Neuronal stem cell (in vitro differentiated cells): Measurements from ENCODE around the gene PLXNA1.

Experiments
- DNase-seq: peaks from one replicate; pipeline ENCODE4 v3.0.0-alpha.2; 2013; ENCODE audit warnings: low spot score
- H2AFZ ChIP-seq: one replicate; pipeline ENCODE4 v1.6.1; 2013; ENCODE audit warnings: mild to moderate bottlenecking, low read length, inconsistent platforms
- H2AK5ac ChIP-seq: 2 replicates; pipeline ENCODE4 v1.6.1; 2013; ENCODE audit warnings: low read depth, mild to moderate bottlenecking, inconsistent platforms, low read length, moderate library complexity, mixed read lengths
- H2BK120ac ChIP-seq: 2 replicates; pipeline ENCODE4 v1.6.1; 2013; ENCODE audit warnings: low read depth, mild to moderate bottlenecking, inconsistent platforms, low read length, moderate library complexity, mixed read lengths
- H2BK12ac ChIP-seq: one replicate; pipeline ENCODE4 v1.6.1; 2013; ENCODE audit warnings: low read length, inconsistent platforms
- H2BK15ac ChIP-seq: 2 replicates; pipeline ENCODE4 v1.6.1; 2013; ENCODE audit warnings: mild to moderate bottlenecking, low read length, inconsistent platforms, mixed read lengths
- H2BK5ac ChIP-seq: one replicate; pipeline ENCODE4 v1.6.1; 2013; ENCODE audit warnings: inconsistent platforms, mild to moderate bottlenecking, low read length, moderate library complexity
- H3K14ac ChIP-seq: one replicate; pipeline ENCODE4 v1.6.1; 2013; ENCODE audit warnings: low read length, inconsistent platforms
- H3K18ac ChIP-seq: 2 replicates; pipeline ENCODE4 v1.6.1; 2013; ENCODE audit warnings: low read length, inconsistent platforms
- H3K23ac ChIP-seq: 2 replicates; pipeline ENCODE4 v1.6.1; 2013; ENCODE audit warnings: low read depth, mild to moderate bottlenecking, mixed read lengths, low read length, inconsistent platforms; ENCODE audit not compliant: poor library complexity
- H3K27ac ChIP-seq: replicated peaks from 3 replicates; pipeline ENCODE4 v1.5.1; 2013; ENCODE audit warnings: low read length, inconsistent platforms
- H3K27me3 ChIP-seq, 3 experiments: 2 replicates each; pipeline ENCODE4 v1.6.1; 2013; ENCODE audit warnings: low read length in 3 of 3, mild to moderate bottlenecking in 2 of 3, inconsistent platforms in 1 of 3, low read depth in 1 of 3, mixed read lengths in 1 of 3, moderate library complexity in 1 of 3; ENCODE audit not compliant: control insufficient read depth in 3 of 3, insufficient read depth in 3 of 3
- H3K36me3 ChIP-seq, 2 donors: replicated peaks in 1 of 2; 2 replicates each; pipeline ENCODE4 v1.6.1; 2013; ENCODE audit warnings: low read length in 2 of 2; ENCODE audit not compliant: control insufficient read depth in 2 of 2, insufficient read depth in 2 of 2
- H3K4ac ChIP-seq: 2 replicates; pipeline ENCODE4 v1.6.1; 2013; ENCODE audit warnings: inconsistent platforms, mild to moderate bottlenecking, low read length, moderate library complexity
- H3K4me1 ChIP-seq, 2 donors: 1 replicate in 1 of 2; 2 replicates in 1 of 2; pipeline ENCODE4 v1.6.1; 2013; ENCODE audit warnings: low read length in 2 of 2, low read depth in 1 of 2; ENCODE audit not compliant: control insufficient read depth in 2 of 2, insufficient read depth in 1 of 2
- H3K4me2 ChIP-seq: one replicate; pipeline ENCODE4 v1.6.1; 2013; ENCODE audit warnings: mild to moderate bottlenecking, low read length, inconsistent platforms; ENCODE audit not compliant: insufficient read depth, poor library complexity, severe bottlenecking
- H3K4me3 ChIP-seq, 2 donors: 2 replicates each; pipeline ENCODE4 v1.5.1; 2013; ENCODE audit warnings: low read length in 2 of 2, mild to moderate bottlenecking in 2 of 2, inconsistent platforms in 1 of 2, moderate library complexity in 1 of 2
- H3K79me1 ChIP-seq: one replicate; pipeline ENCODE4 v1.6.1; 2013; ENCODE audit warnings: low read depth, mild to moderate bottlenecking, inconsistent platforms, low read length, moderate library complexity
- H3K9ac ChIP-seq: one replicate; pipeline ENCODE4 v1.6.1; 2013; ENCODE audit warnings: mild to moderate bottlenecking, low read depth, low read length, inconsistent platforms; ENCODE audit not compliant: poor library complexity
- H3K9me3 ChIP-seq, 2 donors: replicated peaks in 1 of 2; 2 replicates each; pipeline versions ENCODE3 to v1.6.1; 2013; ENCODE audit warnings: low read length in 2 of 2, mild to moderate bottlenecking in 2 of 2, inconsistent platforms in 1 of 2, low read depth in 1 of 2, mixed read lengths in 1 of 2, moderate library complexity in 1 of 2; ENCODE audit not compliant: control insufficient read depth in 2 of 2, insufficient read depth in 1 of 2
- H4K8ac ChIP-seq: one replicate; pipeline ENCODE4 v1.6.1; 2013; ENCODE audit warnings: low read depth, mild to moderate bottlenecking, inconsistent platforms, low read length, moderate library complexity
- H4K91ac ChIP-seq: one replicate; pipeline ENCODE4 v1.6.1; 2013; ENCODE audit warnings: low read length, low read depth, mild to moderate bottlenecking, inconsistent platforms; ENCODE audit not compliant: poor library complexity
- WGBS, 2 donors: extraction: QIAGEN DNeasy Blood & Tissue Kit; methylation state at CpG; one replicate each; pipeline ENCODE4 v1.1.7; 2013; ENCODE audit warnings: missing lambda C conversion rate in 2 of 2, mixed read lengths in 1 of 2; ENCODE audit not compliant: insufficient read length in 2 of 2, insufficient replicate concordance in 1 of 2; ENCODE audit errors: extremely low coverage in 2 of 2; 5-methylcytosine and 5-hydroxymethylcytosine counted together

Gene PLXNA1

DNA sequence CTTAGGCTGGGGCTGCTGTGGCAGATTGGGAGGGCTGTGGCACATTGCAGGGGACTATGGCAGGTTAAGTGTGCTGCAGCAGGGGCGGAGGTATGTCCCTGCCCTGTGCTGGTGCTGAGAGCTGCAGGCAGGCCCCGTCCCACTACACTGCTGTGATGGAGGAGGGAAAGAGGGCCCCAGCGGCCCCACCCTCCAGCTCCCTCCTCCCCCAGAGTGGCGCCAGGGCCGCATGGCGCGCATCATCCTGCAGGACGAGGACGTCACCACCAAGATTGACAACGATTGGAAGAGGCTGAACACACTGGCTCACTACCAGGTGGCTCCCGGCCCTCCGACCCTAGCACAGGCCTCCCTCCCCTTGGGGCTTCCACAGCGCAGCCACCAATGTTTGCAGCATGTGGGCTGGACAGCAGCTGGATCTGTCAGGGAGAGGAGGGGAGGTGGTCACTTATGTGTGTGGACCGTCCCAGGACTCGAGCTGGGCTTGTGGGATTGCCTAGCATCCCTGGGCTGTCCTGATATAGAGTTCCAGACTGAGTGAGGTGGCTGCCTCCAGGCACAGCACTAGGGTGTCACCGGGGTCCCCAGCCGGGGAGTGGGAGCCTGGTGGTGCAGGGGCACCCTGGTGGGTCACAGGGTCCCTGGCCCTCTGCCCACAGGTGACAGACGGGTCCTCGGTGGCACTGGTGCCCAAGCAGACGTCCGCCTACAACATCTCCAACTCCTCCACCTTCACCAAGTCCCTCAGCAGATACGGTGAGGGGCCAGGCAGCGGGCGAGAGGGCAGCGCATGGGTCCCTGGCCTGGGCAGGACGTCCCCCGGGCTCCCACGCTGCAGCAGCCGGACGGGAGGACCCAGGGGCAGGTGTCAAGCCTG, 46.1 kb downstream of the PLXNA1 start:
- Histone ChIP-seq H2AFZ (no peak overlapping the region), H3K4me3 (no peak overlapping the region), H3K9me3 (peaks cover 0 to 1% of the 10 kb centered on the region in 2 donors), H2BK5ac (no peak overlapping the region), H3K27me3 (no peaks in the 10 kb centered on the region), H3K4me1 (no peaks in the 10 kb centered on the region), H4K8ac (peak overlapping the region; percentile 43), H3K9ac (peak overlapping the region; percentile 60), H3K4ac (no peak overlapping the region), H3K79me1 (peaks cover 4% of the 10 kb centered on the region), H3K27ac (no peak overlapping the region), H3K18ac (peak overlapping the region; percentile 48), H4K91ac (no peak overlapping the region), H2BK15ac (no peak overlapping the region), H3K14ac (no peak overlapping the region), H3K4me2 (no peak overlapping the region), H2BK120ac (no peak overlapping the region), H3K23ac (peak overlapping the region; percentile 73), H3K36me3 (peaks cover 93 to 99% of the 10 kb centered on the region in 2 donors), H2BK12ac (no peak overlapping the region), H2AK5ac (no peak overlapping the region)
- DNase-seq = no peak
- no CpG with 5 or more reads among the region's 30 CpGs for WGBS, 2 donors

DNA sequence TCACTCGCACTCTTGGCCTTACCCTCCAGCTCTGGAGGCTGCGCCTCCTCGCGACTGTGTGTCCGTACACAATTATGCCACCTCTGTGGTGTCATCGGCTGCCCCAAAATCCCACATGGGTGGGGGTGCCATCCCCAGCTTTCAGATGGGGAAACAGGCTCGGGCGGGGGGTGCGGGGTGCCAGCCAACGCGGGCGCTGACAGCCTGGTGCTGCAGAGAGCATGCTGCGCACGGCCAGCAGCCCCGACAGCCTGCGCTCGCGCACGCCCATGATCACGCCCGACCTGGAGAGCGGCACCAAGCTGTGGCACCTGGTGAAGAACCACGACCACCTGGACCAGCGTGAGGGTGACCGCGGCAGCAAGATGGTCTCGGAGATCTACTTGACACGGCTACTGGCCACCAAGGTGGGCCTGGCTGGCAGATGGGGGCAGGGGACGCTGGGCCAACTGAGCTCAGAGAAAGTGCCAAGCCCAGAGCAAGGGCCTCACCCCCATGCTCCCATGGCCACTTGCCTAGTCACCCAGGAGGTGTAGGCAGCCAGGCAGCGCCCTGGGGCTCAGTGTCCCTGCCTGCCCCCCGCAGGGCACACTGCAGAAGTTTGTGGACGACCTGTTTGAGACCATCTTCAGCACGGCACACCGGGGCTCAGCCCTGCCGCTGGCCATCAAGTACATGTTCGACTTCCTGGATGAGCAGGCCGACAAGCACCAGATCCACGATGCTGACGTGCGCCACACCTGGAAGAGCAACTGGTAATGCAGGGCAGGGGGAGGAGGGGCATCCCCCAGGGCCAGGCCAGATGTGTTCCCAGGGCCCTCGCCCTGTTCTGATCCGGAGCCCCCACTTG, 47.0 kb downstream of the PLXNA1 start:
- Histone ChIP-seq H3K27ac (no peak overlapping the region), H2BK120ac (no peak overlapping the region), H2AK5ac (no peak overlapping the region), H3K36me3 (peaks cover 89 to 98% of the 10 kb centered on the region in 2 donors), H3K79me1 (peaks cover 4% of the 10 kb centered on the region), H2BK15ac (no peak overlapping the region), H3K4ac (no peak overlapping the region), H3K4me2 (no peak overlapping the region), H2AFZ (no peak overlapping the region), H2BK5ac (no peak overlapping the region), H3K14ac (peak overlapping the region; percentile 56), H3K18ac (peak overlapping the region; percentile 48), H3K27me3 (no peaks in the 10 kb centered on the region), H3K4me3 (no peak overlapping the region), H4K8ac (peak overlapping the region; percentile 43), H4K91ac (no peak overlapping the region), H3K23ac (peak overlapping the region; percentile 73), H2BK12ac (no peak overlapping the region), H3K9me3 (peaks cover 0 to 1% of the 10 kb centered on the region in 2 donors), H3K4me1 (no peaks in the 10 kb centered on the region), H3K9ac (peak overlapping the region; percentile 12)
- WGBS, 2 donors = no CpG with 5 or more reads among the region's 42 CpGs
- no peak for DNase-seq

DNA sequence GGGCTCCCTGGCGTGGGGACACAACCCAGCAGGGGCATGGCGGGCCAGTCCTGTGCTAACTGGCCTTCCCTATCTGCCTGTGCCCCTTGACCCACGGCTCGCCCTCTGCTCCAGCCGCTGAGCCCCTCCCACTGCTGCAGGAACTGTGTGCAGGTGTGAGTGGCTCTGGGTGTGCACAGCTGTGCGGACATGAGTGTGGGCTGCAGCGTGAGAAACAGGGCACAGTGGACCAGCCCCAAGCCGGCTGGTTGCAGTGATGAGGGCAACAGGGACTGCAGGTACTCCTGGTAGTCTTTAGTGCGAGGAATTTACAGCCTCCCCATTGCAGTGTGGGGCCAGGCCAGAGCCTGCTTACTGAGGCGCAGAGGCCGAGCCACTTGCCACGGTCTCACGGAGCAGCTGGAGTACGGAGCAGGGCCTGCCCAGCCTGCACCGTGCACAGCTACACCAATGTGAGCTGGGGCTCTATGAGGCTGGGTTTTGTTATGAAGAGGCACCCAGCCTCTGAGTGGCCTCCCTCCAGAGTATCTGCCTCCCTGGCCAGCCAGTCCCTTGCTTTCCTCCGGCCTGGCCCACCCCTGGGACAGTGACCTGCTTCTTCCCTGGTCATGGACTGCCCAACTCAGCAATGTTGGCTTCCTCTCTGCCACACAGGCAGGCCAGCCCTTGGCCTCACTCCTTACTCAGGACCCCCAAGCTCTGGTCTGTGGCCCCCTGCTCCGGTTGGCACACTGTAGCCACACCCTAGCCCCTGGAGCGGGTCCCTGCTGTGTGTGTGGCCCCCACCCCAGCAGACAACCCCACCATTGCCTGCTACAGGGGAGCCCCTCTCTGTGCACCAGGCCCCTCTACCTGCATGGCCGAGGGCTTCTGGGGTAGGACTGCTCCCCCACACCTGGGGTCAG, 47.8 kb downstream of the PLXNA1 start:
- Histone ChIP-seq H3K23ac (peak overlapping the region; percentile 91), H3K14ac (no peak overlapping the region), H4K8ac (no peak overlapping the region), H2AFZ (no peak overlapping the region), H3K36me3 (peaks cover 83 to 98% of the 10 kb centered on the region in 2 donors), H3K4me3 (no peak overlapping the region), H2BK15ac (no peak overlapping the region), H2AK5ac (no peak overlapping the region), H3K9ac (no peak overlapping the region), H3K27ac (no peak overlapping the region), H3K18ac (peak overlapping the region; percentile 89), H3K27me3 (no peaks in the 10 kb centered on the region), H3K79me1 (peaks cover 4% of the 10 kb centered on the region), H3K9me3 (no peaks in the 10 kb centered on the region), H3K4ac (no peak overlapping the region), H2BK5ac (peak overlapping the region; percentile 66), H2BK120ac (no peak overlapping the region), H2BK12ac (no peak overlapping the region), H3K4me1 (no peaks in the 10 kb centered on the region), H3K4me2 (no peak overlapping the region), H4K91ac (no peak overlapping the region)
- WGBS, 2 donors = no CpG with 5 or more reads among the region's 19 CpGs
- no peak for DNase-seq
